HG02852 (cell line): Measurements from ENCODE around the gene ICAM5.
"Not testable (repeated sequence)": the region's sequence is repeated elsewhere in the genome, so short reads cannot be mapped to it uniquely, and the experiment has no call there.

Experiments
- ATAC-seq: cut with Tn5 transposase; IDR thresholded peaks from one replicate; pipeline ENCODE4 v1.9.1; 2021; ENCODE audit warnings: mild to moderate bottlenecking, moderate library complexity; ENCODE audit not compliant: unreplicated experiment

The ICAM5 gene

DNA sequence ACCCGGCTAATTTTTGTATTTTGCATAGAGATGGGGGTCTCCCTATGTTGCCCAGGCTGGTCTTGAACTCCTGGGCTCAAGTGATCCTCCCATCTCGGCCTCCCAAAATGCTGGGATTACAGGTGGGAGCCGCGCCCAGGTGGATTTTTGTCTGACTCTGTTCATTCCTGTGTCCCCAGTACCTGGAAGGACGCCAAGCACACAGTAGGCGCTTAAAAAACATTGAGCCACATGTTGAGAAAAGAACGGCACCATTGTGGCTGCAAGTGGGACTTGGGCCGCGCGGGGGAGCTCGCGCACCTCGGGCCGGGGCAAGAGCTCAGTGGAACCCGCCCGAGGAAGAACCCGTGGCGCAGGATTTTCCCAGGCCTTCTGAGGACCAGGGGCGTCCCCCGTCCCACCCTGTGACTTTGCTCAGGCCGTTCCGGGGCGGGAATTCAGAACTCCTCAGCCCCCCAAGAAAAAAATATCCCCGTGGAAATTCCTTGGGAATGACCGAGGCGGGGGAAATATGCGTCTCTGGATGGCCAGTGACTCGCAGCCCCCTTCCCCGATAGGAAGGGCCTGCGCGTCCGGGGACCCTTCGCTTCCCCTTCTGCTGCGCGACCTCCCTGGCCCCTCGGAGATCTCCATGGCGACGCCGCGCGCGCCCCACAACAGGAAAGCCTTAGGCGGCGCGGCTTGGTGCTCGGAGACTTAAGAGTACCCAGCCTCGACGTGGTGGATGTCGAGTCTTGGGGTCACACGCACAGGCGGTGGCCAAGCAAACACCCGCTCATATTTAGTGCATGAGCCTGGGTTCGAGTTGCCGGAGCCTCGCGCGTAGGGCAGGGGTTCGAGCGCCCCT is 20.2 kb upstream of the ICAM5 start:
- no peak for ATAC-seq

DNA sequence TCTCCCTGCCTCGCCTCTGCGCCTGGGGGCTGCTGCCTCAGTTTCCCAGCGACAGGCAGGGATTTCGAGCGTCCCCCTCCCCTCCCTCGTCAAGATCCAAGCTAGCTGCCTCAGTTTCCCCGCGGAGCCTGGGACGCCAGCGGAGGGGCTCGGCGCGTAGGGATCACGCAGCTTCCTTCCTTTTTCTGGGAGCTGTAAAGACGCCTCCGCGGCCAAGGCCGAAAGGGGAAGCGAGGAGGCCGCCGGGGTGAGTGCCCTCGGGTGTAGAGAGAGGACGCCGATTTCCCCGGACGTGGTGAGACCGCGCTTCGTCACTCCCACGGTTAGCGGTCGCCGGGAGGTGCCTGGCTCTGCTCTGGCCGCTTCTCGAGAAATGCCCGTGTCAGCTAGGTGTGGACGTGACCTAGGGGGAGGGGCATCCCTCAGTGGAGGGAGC is 19.6 kb upstream of the ICAM5 start:
- peak; percentile 39 for ATAC-seq

DNA sequence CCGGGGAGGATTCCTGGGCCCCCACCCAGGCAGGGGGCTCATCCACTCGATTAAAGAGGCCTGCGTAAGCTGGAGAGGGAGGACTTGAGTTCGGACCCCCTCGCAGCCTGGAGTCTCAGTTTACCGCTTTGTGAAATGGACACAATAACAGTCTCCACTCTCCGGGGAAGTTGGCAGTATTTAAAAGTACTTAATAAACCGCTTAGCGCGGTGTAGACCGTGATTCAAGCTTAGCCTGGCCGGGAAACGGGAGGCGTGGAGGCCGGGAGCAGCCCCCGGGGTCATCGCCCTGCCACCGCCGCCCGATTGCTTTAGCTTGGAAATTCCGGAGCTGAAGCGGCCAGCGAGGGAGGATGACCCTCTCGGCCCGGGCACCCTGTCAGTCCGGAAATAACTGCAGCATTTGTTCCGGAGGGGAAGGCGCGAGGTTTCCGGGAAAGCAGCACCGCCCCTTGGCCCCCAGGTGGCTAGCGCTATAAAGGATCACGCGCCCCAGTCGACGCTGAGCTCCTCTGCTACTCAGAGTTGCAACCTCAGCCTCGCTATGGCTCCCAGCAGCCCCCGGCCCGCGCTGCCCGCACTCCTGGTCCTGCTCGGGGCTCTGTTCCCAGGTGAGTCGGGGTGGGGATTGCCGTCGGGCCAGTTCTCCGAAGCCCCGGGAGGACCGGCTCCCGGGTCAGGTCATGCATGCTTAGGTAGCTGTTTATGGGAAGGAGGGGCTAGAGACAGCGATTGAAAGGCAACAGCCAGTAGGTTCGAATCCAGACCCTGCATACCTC is 18.9 kb upstream of the ICAM5 start, which contains the start of gene ICAM1:
Gene ICAM1 (plus strand): TSS at position 505 of the 779 bp plus-strand sequence. CDS start 40 bp downstream, at position 545.
- ATAC-seq = peak; percentile 45

DNA sequence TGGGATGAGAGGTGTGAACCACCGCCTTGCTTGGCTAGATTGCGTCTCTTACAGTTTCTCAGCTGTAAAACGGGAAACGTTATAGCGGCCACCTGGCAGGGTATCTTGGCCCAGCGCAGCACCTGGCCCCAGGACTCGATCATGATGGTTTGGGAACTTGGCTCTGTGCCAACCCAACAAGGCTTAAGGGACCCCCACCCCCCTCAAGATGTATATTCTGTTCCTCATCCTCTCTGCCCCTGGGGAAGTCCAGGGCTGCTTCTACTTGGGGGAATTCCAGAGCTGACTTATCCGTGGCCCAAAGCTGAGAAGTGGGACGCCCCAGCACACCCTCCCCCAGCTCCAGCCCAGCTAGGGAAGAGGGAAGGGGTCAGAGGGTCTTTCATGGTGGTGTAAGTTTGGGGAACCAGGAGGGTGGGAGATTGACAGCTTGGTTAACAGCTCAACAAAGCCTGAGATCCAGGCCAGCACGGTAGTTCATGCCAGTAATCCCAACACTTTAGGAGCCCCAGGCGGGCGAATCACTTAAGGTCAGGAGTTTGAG is 18.1 kb upstream of the ICAM5 start:
- peak; percentile 26 for ATAC-seq

DNA sequence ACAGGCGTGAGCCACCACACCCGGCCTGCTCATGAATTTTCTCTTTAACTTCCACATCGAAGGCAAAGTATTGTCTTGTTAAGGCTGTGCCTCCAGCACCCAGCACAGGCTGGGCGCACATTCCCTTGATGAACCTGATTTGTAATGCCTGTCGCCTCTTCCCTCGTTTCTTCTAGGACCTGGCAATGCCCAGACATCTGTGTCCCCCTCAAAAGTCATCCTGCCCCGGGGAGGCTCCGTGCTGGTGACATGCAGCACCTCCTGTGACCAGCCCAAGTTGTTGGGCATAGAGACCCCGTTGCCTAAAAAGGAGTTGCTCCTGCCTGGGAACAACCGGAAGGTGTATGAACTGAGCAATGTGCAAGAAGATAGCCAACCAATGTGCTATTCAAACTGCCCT is 15.2 kb upstream of the ICAM5 start:
- ATAC-seq = no peak

DNA sequence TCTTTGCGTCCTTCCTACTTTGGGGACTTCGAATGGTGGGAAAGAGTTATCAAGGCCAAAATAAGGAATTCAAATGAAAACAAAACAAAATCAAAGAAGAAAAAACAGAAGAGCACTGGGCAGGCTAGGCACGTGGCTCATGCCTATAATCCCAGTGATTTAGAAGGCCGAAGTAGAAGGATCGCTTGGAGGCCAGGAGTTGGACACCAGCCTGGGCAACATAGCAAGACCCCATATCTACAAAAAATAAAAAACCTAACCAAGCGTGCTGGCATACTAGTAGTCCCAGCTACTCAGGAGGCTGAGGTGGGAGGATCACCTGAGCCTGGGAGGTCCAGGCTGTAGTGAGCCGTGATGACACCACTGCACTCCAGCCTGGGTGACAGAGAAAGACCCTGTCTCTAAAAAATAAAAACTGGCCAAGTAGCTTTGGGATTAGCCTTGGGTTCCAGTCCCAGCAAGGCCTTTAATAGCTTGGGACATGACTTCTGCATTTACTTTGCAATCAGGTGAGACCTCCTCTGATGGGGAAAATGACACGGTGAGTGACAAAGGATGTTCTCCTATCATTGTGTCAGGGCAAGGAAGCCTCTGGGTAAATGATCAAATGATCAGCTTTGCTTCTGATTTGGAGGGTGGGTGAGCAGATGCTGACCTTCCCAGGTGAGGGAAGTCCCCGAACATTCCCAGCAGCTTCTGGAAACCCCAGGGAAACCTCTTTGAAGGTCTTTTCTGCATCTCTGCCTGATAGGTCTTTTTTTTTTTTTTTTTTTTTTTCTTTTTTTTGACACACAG is 11.8 kb upstream of the ICAM5 start:
- no peak for ATAC-seq

DNA sequence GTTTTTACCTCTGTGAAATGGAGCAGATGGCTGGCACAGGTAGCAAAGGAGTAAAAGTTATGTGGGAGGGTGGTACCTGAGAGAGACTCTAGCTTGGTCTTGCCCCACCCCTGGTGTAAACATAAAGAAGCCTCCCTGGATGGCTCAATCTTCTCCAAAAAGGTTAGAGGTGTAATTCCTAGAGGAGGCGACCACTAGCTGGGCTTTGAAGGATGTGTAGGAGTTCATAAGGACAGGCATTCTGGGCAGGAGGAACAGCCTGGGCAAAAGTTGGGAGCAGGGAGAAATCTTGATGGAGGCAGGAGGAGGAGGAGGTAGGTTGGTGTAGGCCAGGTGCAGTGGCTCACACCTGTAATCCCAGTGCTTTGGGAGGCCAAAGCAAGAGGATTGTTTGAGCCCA is 10.8 kb upstream of the ICAM5 start:
- no peak for ATAC-seq

DNA sequence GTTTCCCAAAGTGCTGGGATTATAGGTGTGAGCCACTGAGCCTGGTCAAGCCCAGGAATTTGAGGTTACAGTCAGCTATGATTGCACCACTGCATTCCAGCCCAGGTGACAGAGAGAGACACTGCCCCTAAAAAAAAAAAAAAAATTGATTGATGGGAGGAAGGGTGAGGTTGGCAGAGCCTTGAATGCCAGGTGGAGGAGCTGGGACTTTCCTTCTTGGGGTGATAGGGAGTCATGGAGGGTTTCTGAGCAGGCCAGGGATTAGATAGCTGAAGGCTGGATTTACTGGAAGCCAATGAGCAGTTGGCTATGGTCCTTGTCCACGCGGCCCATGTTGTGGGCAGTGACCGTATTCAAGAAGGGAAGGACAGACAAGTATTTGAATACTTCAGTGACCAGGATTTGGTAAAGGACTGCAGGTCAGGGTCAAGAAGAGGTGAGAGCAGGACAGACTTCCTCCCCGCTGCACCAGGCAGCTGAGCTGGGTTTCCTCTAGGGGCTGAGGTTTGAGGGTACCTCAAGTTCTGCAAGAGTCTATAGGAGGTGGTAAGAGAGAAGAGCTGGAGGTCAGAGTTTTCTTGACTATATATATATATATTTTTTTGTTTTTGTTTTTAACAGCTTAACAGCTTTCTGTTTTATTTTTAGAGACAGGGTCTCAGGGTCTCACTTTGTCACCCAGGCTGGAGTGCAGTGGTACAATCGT is 9.9 kb upstream of the ICAM5 start:
- no peak for ATAC-seq

DNA sequence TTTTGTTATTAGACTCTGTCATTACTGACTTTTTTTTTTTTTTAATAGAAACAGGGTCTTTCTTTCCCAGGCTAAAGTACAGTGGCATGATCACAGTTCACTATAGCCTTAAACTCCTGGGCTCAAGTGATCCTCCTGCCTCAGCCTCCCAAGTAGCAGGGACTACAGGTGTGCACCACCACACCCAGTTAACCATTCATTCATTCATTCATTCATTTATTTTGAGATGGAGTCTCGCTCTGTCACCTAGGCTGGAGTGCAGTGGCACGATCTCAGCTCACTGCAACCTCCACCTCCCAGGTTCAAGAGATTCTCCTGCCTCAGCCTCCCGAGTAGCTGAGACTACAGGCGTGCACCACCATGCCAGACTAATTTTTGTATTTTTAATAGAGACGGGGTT is 7.7 kb upstream of the ICAM5 start:
- ATAC-seq = not testable (repeated sequence)

DNA sequence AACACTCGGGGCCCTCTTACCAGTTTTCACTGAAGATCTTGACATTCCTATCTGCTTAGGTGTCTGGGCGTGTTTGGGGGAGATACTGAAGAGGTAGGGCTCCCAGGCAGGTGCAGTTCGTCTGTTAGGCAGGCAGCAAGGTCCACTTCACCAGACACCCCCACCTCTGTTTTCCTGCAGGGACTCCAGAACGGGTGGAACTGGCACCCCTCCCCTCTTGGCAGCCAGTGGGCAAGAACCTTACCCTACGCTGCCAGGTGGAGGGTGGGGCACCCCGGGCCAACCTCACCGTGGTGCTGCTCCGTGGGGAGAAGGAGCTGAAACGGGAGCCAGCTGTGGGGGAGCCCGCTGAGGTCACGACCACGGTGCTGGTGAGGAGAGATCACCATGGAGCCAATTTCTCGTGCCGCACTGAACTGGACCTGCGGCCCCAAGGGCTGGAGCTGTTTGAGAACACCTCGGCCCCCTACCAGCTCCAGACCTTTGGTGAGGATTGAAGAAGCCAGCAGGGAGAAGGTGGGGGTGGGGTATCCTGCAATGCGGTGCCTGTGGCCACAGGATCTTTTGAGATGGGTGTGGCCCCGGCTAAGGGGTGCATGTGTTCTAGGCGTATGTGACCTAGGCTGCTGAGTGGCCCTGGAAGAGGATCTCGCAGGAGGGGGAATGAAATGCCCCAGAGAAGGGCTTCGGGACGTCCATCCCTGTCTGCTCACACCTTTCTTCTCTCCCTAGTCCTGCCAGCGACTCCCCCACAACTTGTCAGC is 6.3 kb upstream of the ICAM5 start:
- ATAC-seq = no peak

DNA sequence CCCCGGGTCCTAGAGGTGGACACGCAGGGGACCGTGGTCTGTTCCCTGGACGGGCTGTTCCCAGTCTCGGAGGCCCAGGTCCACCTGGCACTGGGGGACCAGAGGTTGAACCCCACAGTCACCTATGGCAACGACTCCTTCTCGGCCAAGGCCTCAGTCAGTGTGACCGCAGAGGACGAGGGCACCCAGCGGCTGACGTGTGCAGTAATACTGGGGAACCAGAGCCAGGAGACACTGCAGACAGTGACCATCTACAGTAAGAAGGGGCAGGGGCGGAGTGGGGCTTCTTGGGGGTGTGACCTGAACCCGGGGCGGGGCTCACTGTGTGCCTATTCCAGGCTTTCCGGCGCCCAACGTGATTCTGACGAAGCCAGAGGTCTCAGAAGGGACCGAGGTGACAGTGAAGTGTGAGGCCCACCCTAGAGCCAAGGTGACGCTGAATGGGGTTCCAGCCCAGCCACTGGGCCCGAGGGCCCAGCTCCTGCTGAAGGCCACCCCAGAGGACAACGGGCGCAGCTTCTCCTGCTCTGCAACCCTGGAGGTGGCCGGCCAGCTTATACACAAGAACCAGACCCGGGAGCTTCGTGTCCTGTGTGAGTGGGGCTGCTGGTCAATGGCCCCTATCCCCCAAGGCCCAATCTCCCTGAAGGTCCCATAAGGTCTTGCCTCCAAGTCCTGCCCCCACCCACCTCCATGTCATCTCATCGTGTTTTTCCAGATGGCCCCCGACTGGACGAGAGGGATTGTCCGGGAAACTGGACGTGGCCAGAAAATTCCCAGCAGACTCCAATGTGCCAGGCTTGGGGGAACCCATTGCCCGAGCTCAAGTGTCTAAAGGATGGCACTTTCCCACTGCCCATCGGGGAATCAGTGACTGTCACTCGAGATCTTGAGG is 5.4 kb upstream of the ICAM5 start:
- no peak for ATAC-seq

DNA sequence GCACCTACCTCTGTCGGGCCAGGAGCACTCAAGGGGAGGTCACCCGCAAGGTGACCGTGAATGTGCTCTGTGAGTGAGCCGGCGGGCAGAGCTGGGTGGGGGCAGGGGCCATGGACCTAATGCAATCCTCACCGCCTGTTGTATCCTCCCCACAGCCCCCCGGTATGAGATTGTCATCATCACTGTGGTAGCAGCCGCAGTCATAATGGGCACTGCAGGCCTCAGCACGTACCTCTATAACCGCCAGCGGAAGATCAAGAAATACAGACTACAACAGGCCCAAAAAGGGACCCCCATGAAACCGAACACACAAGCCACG is 4.8 kb upstream of the ICAM5 start:
- ATAC-seq = no peak

DNA sequence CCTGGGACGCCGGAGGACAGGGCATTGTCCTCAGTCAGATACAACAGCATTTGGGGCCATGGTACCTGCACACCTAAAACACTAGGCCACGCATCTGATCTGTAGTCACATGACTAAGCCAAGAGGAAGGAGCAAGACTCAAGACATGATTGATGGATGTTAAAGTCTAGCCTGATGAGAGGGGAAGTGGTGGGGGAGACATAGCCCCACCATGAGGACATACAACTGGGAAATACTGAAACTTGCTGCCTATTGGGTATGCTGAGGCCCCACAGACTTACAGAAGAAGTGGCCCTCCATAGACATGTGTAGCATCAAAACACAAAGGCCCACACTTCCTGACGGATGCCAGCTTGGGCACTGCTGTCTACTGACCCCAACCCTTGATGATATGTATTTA is 4.4 kb upstream of the ICAM5 start:
- ATAC-seq = no peak

DNA sequence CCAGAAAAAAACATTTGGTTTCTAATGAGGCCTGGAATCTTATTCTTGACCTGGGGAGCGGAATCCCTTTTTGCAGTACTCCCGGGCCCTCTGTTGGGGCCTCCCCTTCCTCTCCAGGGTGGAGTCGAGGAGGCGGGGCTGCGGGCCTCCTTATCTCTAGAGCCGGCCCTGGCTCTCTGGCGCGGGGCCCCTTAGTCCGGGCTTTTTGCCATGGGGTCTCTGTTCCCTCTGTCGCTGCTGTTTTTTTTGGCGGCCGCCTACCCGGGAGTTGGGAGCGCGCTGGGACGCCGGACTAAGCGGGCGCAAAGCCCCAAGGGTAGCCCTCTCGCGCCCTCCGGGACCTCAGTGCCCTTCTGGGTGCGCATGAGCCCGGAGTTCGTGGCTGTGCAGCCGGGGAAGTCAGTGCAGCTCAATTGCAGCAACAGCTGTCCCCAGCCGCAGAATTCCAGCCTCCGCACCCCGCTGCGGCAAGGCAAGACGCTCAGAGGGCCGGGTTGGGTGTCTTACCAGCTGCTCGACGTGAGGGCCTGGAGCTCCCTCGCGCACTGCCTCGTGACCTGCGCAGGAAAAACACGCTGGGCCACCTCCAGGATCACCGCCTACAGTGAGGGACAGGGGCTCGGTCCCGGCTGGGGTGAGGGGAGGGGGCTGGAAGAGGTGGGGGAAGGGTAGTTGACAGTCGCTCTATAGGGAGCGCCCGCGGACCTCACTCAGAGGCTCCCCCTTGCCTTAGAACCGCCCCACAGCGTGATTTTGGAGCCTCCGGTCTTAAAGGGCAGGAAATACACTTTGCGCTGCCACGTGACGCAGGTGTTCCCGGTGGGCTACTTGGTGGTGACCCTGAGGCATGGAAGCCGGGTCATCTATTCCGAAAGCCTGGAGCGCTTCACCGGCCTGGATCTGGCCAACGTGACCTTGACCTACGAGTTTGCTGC is 2.7 kb upstream of the ICAM5 start, which contains the start of gene ICAM4:
Gene ICAM4 (plus strand): TSS at position 153 of the 935 bp plus-strand sequence. CDS start 58 bp downstream, at position 211.
- ATAC-seq = no peak

DNA sequence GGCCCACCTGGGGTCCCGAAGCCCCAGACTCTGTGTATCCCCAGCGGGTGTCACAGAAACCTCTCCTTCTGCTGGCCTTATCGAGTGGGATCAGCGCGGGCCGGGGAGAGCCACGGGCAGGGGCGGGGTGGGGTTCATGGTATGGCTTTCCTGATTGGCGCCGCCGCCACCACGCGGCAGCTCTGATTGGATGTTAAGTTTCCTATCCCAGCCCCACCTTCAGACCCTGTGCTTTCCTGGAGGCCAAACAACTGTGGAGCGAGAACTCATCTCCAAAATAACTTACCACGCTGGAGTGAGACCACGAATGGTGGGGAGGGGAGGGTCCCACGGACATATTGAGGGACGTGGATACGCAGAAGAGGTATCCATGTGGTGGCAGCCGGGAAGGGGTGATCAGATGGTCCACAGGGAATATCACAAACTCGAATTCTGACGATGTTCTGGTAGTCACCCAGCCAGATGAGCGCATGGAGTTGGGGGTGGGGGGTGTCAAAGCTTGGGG is 1.0 kb upstream of the ICAM5 start:
- no peak for ATAC-seq

DNA sequence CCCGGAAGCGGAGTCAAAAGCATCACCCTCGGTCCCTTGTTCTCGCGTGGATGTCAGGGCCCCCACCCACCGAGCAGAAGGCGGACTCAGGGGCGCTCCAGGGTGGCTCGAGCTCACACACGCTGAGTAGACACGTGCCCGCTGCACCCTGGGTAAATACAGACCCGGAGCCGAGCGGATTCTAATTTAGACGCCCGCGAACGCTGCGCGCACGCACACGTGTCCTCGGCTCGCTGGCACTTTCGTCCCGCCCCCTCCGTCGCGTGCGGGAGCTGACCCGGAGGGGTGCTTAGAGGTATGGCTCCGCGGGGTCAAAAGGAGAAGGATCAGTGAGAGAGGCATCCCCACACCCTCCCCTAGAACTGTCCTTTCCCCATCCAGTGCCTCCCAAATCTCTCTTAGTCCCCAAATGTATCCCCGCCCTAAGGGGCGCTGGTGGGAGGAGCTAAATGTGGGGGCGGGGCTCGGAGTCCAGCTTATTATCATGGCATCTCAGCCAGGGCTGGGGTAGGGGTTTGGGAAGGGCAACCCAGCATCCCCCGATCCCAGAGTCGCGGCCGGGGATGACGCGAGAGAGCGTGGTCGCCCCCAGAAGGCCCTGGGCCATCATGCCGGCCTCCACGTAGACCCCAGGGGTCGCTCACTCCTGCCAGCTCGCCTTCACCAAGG is 451 bp upstream of the ICAM5 start:
- ATAC-seq = no peak

DNA sequence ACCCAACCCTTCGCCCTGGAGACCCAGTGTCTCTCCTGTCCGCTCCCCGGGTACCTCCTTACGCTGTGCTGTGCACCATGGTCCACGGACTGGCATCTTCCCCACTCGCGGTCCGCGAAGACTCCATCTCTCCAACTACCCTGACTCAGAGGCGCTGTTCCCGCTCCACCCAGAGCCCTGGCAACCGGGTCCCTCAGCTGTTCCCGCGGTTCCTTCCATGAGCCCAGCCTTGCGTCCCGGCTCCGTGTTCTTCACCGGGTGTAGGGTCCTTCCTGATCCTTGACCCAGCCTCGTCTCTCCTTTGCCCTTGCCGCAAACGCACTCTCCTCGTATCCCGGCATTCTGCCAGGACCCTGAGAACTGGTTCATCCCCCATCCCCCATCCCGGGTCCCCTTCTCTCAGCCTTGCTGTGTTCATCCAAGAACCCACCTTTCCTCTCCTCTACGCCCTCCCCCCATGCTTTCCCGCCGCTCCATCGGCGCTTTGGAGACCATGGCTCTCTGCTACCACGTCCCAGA is 664 bp downstream of the ICAM5 start:
- no peak for ATAC-seq
